ENCODE results near the gene PPP1R12B.
"Not testable (repeated sequence)": the region's sequence is repeated elsewhere in the genome, so short reads cannot be mapped to it uniquely, and the experiment has no call there.

PPP1R12B gene

GRCh38 chr1:202420422-202421094, 72.1 kb downstream of the PPP1R12B start:
- intact Hi-C loops (cut with DNase I; ENCODE audit: low total_unique reads); DNase-seq; H3K4me1 ChIP-seq; H3K9me3 ChIP-seq; H3K36me3 ChIP-seq; H3K27ac ChIP-seq; H3K4me3 ChIP-seq; H3K27me3 ChIP-seq: not testable (repeated sequence)

- H3K4me1 ChIP-seq; H3K36me3 ChIP-seq; H3K27me3 ChIP-seq; intact Hi-C loops (cut with DNase I; ENCODE audit: low total_unique reads); H3K9me3 ChIP-seq; DNase-seq; H3K4me3 ChIP-seq; H3K27ac ChIP-seq: not testable (repeated sequence)
Measured at GRCh38 chr1:202422709-202423108, 74.2 kb downstream of the PPP1R12B start.

- H3K9me3 ChIP-seq; H3K27me3 ChIP-seq; H3K4me3 ChIP-seq; DNase-seq; H3K4me1 ChIP-seq; H3K27ac ChIP-seq; intact Hi-C loops (cut with DNase I; ENCODE audit: low total_unique reads); H3K36me3 ChIP-seq: not testable (repeated sequence)
Measured at GRCh38 chr1:202424260-202424659, 75.8 kb downstream of the PPP1R12B start.

- H3K36me3 ChIP-seq = peaks cover 23 to 41% (median 33%) of the 10 kb centered on the region in 3 donors
- H3K4me1 ChIP-seq; H3K27me3 ChIP-seq; H3K27ac ChIP-seq; intact Hi-C loops (cut with DNase I; ENCODE audit: low total_unique reads); DNase-seq; H3K9me3 ChIP-seq; H3K4me3 ChIP-seq: not testable (repeated sequence)
Measured at GRCh38 chr1:202430111-202430510, 81.6 kb downstream of the PPP1R12B start.

GRCh38 chr1:202432338-202432737, 83.8 kb downstream of the PPP1R12B start:
- intact Hi-C loops (cut with DNase I; ENCODE audit: low total_unique reads); H3K9me3 ChIP-seq; H3K27me3 ChIP-seq; DNase-seq; H3K27ac ChIP-seq; H3K4me1 ChIP-seq; H3K4me3 ChIP-seq: not testable (repeated sequence)
- H3K36me3 ChIP-seq = peaks cover 36 to 52% (median 39%) of the 10 kb centered on the region in 3 donors

GRCh38 chr1:202433155-202434043, 84.9 kb downstream of the PPP1R12B start:
- no peak overlapping the region for H3K4me3 ChIP-seq
- DNase-seq = no peak
- no peaks in the 10 kb centered on the region for H3K27me3 ChIP-seq
- intact Hi-C loops (cut with DNase I; ENCODE audit: low total_unique reads) = no loop called here
- H3K4me1 ChIP-seq = no peaks in the 10 kb centered on the region
- no peaks in the 10 kb centered on the region for H3K9me3 ChIP-seq
- H3K36me3 ChIP-seq = peaks cover 42 to 63% (median 46%) of the 10 kb centered on the region in 3 donors
- no peak for TF ChIP-seq CTCF (IDR thresholded peaks at IDR 0.05)
- no peak overlapping the region for H3K27ac ChIP-seq

- Histone ChIP-seq H3K27ac (no peak overlapping the region), H3K36me3 (peaks cover 48 to 69% (median 53%) of the 10 kb centered on the region in 3 donors), H3K27me3 (no peaks in the 10 kb centered on the region)
Measured at GRCh38 chr1:202434059-202434458, 85.6 kb downstream of the PPP1R12B start.

More at GRCh38 chr1:202434059-202434458, 85.6 kb downstream of the PPP1R12B start:
- no peaks in the 10 kb centered on the region for H3K9me3 ChIP-seq
- TF ChIP-seq CTCF (IDR thresholded peaks at IDR 0.05) = no peak
- intact Hi-C loops (cut with DNase I; ENCODE audit: low total_unique reads) = no loop called here
- H3K4me1 ChIP-seq = no peaks in the 10 kb centered on the region
- no peak overlapping the region for H3K4me3 ChIP-seq
- DNase-seq = no peak

Data from tibial artery (tissue), 4 donors.